Body of pancreas (tissue), 4 donors: ENCODE measurements around the gene MTTP. TPM values are rescaled to one million over a fixed set of nuclear protein-coding genes. Genes with fewer than 3 reads are reported as not detected.

ENCODE experiments used
- ATAC-seq: fragments of 150-250 bp; one replicate; pipeline ENCODE4 v1.9.1; 2016
- DNase-seq, 4 donors: peaks; one replicate each; pipeline ENCODE4 v3.0.0-alpha.2; 2019
- H3K27ac ChIP-seq, 4 donors: fragments of 200-600 bp; sonication (generic); 1 replicate in 3 of 4; 2 replicates in 1 of 4; pipeline versions ENCODE4 v1.5.1 to v1.6.1; 2016 to 2019; ENCODE audit warnings: mild to moderate bottlenecking in 1 of 4, mixed read lengths in 1 of 4, moderate library complexity in 1 of 4
- H3K27me3 ChIP-seq, 2 donors: fragments of 200-600 bp; sonication (generic); one replicate each; pipeline ENCODE4 v1.6.0; 2016; ENCODE audit warnings: mild to moderate bottlenecking in 1 of 2
- H3K36me3 ChIP-seq, 2 donors: fragments of 200-600 bp; sonication (generic); replicated peaks in 1 of 2; 2 replicates each; pipeline ENCODE4 v1.5.1; 2016; ENCODE audit warnings: low read depth in 2 of 2; ENCODE audit not compliant: insufficient read depth in 1 of 2
- H3K4me1 ChIP-seq: fragments of 200-600 bp; sonication (generic); one replicate; pipeline ENCODE4 v1.6.0; 2016
- H3K4me3 ChIP-seq, 2 donors: fragments of 200-600 bp; sonication (generic); 1 replicate in 1 of 2; 2 replicates in 1 of 2; pipeline ENCODE4 v1.5.1; 2016 to 2019
- H3K9me3 ChIP-seq, 3 donors: fragments of 200-600 bp; sonication (generic); 1 replicate in 2 of 3; 2 replicates in 1 of 3; pipeline ENCODE4 v1.5.1; 2016
- CTCF ChIP-seq, 7 experiments: fragments of 450-650 bp in 4 of 7; fragments of 200-600 bp in 3 of 7; sonication (generic) in 3 of 7; IDR thresholded peaks; one replicate each; pipeline ENCODE4 v1.5.1; 2016 to 2019; ENCODE audit warnings: antibody characterized with exemption in 7 of 7
- POLR2A ChIP-seq, 3 donors: fragments of 450-650 bp; IDR thresholded peaks; one replicate each; pipeline ENCODE4 v1.6.1; 2016; ENCODE audit warnings: antibody characterized with exemption in 3 of 3, mild to moderate bottlenecking in 2 of 3
- WGBS, 2 donors: methylation state at CpG; one replicate each; pipeline ENCODE4 v1.1.5; 2017; 5-methylcytosine and 5-hydroxymethylcytosine counted together
- intact Hi-C: fragments of 100-400 bp; cut with DNase I; formaldehyde crosslinking; loops from one replicate; pipeline ENCODE4 v1.15.1; 2023
- total RNA-seq, 2 donors: library from RNA; depleted of rRNA; stranded (reverse); fragments of >200 nt; gene quantifications; one replicate each; pipeline ENCODE4 v1.1.0, GENCODE V29; 2016

The MTTP gene
- total RNA-seq, 2 donors from 2014 or later = not detected

GRCh38 chr4:99606716-99607115, 32.1 kb downstream of the MTTP start:
- intact Hi-C loops = no loop called here
- DNase-seq = no peak
- TF ChIP-seq POLR2A (IDR thresholded peaks at IDR 0.05) (no peak), CTCF (IDR thresholded peaks at IDR 0.05) (no peak)
- no peaks in the 10 kb centered on the region for H3K9me3 ChIP-seq
- H3K36me3 ChIP-seq = no peaks in the 10 kb centered on the region
- WGBS, 2 donors = 90 to 96% methylated on average over 2 of the region's 2 CpGs
- no peak overlapping the region for H3K4me3 ChIP-seq
- no peak overlapping the region for H3K27ac ChIP-seq
- H3K27me3 ChIP-seq = no peaks in the 10 kb centered on the region
- no peaks in the 10 kb centered on the region for H3K4me1 ChIP-seq
- ATAC-seq = no peak

- ATAC-seq (no peak), DNase-seq (no peak)
- 78 to 85% methylated on average over 5 of the region's 5 CpGs for WGBS, 2 donors
- H3K4me3 ChIP-seq = no peak overlapping the region
- peaks cover 4% of the 10 kb centered on the region for H3K4me1 ChIP-seq
- H3K27me3 ChIP-seq = no peaks in the 10 kb centered on the region
- intact Hi-C loops = no loop called here
- no peaks in the 10 kb centered on the region for H3K36me3 ChIP-seq
- no peak overlapping the region for H3K27ac ChIP-seq
- H3K9me3 ChIP-seq = no peaks in the 10 kb centered on the region
- no peak for TF ChIP-seq POLR2A (IDR thresholded peaks at IDR 0.05)
- no peak for TF ChIP-seq CTCF (IDR thresholded peaks at IDR 0.05)
Measured at GRCh38 chr4:99608417-99608816, 33.8 kb downstream of the MTTP start.

GRCh38 chr4:99610605-99611175, 36.1 kb downstream of the MTTP start:
- ATAC-seq (no peak), DNase-seq (no peak)
- intact Hi-C loops = no loop called here
- peaks cover 4% of the 10 kb centered on the region for H3K4me1 ChIP-seq
- H3K9me3 ChIP-seq = no peaks in the 10 kb centered on the region
- H3K27me3 ChIP-seq = no peaks in the 10 kb centered on the region
- no peaks in the 10 kb centered on the region for H3K36me3 ChIP-seq
- H3K27ac ChIP-seq = no peak overlapping the region
- 79 to 87% methylated on average over 5 of the region's 5 CpGs for WGBS, 2 donors
- TF ChIP-seq CTCF (IDR thresholded peaks at IDR 0.05) (no peak), POLR2A (IDR thresholded peaks at IDR 0.05) (no peak)
- H3K4me3 ChIP-seq = no peak overlapping the region

- intact Hi-C loops = no loop called here
- H3K27ac ChIP-seq = no peak overlapping the region
- no peaks in the 10 kb centered on the region for H3K27me3 ChIP-seq
- no peak for TF ChIP-seq POLR2A (IDR thresholded peaks at IDR 0.05)
- TF ChIP-seq CTCF (IDR thresholded peaks at IDR 0.05) = no peak
- DNase-seq (no peak), ATAC-seq (no peak)
- H3K4me1 ChIP-seq = peaks cover 4% of the 10 kb centered on the region
- H3K36me3 ChIP-seq = no peaks in the 10 kb centered on the region
- H3K4me3 ChIP-seq = no peak overlapping the region
- 73 to 76% methylated on average over 3 of the region's 3 CpGs for WGBS, 2 donors
- H3K9me3 ChIP-seq = no peaks in the 10 kb centered on the region
Measured at GRCh38 chr4:99612281-99612680, 37.7 kb downstream of the MTTP start.

GRCh38 chr4:99612704-99613103, 38.1 kb downstream of the MTTP start:
- Histone ChIP-seq H3K9me3 (no peaks in the 10 kb centered on the region), H3K27me3 (no peaks in the 10 kb centered on the region), H3K4me1 (peaks cover 4% of the 10 kb centered on the region), H3K27ac (no peak overlapping the region), H3K4me3 (no peak overlapping the region), H3K36me3 (no peaks in the 10 kb centered on the region)
- intact Hi-C loops = no loop called here
- TF ChIP-seq POLR2A (IDR thresholded peaks at IDR 0.05) (no peak), CTCF (IDR thresholded peaks at IDR 0.05) (no peak)
- DNase-seq (peak in 3 of 4 donors; percentile 7 to 48 (median 20)), ATAC-seq (peak; percentile 80)
- WGBS, 2 donors = 21% methylated on average over 5 of the region's 5 CpGs
